ENCODE data around the gene HOXA6. TPM values are rescaled to one million over a fixed set of nuclear protein-coding genes. Genes with fewer than 3 reads are reported as not detected.

HOXA6 gene
- total RNA-seq, 1 experiment from 2014 or later: 12.4 TPM

DNA sequence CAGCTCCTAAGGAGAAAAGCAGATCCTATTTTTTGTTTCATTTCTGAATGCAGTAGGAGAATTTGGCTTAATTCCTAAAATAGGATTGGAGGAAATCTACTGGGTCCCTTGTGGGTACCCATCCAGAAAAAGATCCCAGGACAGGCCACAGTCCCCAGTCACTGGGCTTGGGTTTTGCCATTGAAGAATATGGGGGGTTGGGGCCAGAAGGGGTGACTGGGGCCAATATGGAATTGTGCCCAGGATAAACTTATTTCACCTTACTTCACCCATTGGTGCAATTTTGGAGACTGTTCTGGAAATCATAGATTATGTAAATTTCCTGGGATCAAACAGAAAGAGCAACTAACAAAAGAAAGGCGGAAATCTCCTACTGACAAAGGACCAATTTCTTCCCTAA lies 9.1 kb downstream of the HOXA6 start:
- no TSS peak for BruUV-seq (replicated peaks)
- no peaks in the 10 kb centered on the region for H3K27me3 Mint-ChIP-seq (ENCODE audit: unreplicated experiment)
- intact Hi-C loops (cut with micrococcal nuclease; ENCODE audit: unreplicated experiment): no loop called here
- H3K36me3 Mint-ChIP-seq (ENCODE audit: insufficient read depth, unreplicated experiment): peaks cover 4% of the 10 kb centered on the region
- TF ChIP-seq, protein P1, sequence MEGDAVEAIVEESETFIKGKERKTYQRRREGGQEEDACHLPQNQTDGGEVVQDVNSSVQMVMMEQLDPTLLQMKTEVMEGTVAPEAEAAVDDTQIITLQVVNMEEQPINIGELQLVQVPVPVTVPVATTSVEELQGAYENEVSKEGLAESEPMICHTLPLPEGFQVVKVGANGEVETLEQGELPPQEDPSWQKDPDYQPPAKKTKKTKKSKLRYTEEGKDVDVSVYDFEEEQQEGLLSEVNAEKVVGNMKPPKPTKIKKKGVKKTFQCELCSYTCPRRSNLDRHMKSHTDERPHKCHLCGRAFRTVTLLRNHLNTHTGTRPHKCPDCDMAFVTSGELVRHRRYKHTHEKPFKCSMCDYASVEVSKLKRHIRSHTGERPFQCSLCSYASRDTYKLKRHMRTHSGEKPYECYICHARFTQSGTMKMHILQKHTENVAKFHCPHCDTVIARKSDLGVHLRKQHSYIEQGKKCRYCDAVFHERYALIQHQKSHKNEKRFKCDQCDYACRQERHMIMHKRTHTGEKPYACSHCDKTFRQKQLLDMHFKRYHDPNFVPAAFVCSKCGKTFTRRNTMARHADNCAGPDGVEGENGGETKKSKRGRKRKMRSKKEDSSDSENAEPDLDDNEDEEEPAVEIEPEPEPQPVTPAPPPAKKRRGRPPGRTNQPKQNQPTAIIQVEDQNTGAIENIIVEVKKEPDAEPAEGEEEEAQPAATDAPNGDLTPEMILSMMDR (IDR thresholded peaks at IDR 0.05; ENCODE audit: unreplicated experiment): no peak
- no peak for DNase-seq
- no peak overlapping the region for H3K27ac Mint-ChIP-seq (ENCODE audit: unreplicated experiment)
- peaks cover 41% of the 10 kb centered on the region for H3K4me1 Mint-ChIP-seq (ENCODE audit: low read depth, unreplicated experiment)
- no peaks in the 10 kb centered on the region for H3K9me3 Mint-ChIP-seq (ENCODE audit: low read depth, unreplicated experiment)
- no peak overlapping the region for H3K4me3 Mint-ChIP-seq (ENCODE audit: low read depth, unreplicated experiment)
- CTCF ChIA-PET: no interaction called here

DNA sequence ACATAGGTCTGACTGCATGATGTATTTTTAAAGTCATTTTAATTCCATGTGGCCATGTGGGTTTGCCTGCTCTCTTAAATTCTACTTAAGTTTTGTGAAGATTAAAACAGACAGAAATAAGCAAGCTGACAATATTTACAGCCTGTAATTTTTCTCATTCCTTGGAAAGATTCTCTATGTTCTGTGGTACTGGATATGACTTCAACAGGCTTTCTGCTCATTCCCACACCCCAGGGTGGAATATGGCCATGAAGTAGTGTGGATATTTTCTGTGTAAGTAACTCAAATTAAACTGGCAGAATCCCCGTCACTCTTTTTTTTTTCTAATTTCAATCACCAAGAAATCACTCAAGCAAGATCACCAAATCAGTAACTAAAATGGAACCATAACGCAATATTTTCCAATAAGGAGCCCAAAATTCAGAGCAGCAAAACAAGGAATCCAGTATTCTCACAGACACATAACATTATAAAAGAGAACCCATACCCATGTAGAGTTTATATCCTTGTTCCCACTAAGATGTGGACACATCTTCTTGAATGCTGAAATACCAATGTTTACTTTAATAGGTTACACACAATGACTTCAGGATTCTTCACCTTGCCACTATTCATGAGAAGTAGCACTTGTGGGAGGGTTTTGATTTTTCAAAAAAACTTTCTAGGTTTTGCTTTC lies 9.8 kb downstream of the HOXA6 start:
- Mint-ChIP-seq H3K9me3 (ENCODE audit: low read depth, unreplicated experiment) (no peaks in the 10 kb centered on the region), H3K4me1 (ENCODE audit: low read depth, unreplicated experiment) (peaks cover 48% of the 10 kb centered on the region), H3K27ac (ENCODE audit: unreplicated experiment) (no peak overlapping the region), H3K4me3 (ENCODE audit: low read depth, unreplicated experiment) (no peak overlapping the region), H3K27me3 (ENCODE audit: unreplicated experiment) (no peaks in the 10 kb centered on the region), H3K36me3 (ENCODE audit: insufficient read depth, unreplicated experiment) (peaks cover 4% of the 10 kb centered on the region)
- BruUV-seq (replicated peaks): no TSS peak
- TF ChIP-seq, protein P1 (IDR thresholded peaks at IDR 0.05; ENCODE audit: unreplicated experiment): no peak
- intact Hi-C loops (cut with micrococcal nuclease; ENCODE audit: unreplicated experiment): no loop called here
- CTCF ChIA-PET: no interaction called here
- no peak for DNase-seq

DNA sequence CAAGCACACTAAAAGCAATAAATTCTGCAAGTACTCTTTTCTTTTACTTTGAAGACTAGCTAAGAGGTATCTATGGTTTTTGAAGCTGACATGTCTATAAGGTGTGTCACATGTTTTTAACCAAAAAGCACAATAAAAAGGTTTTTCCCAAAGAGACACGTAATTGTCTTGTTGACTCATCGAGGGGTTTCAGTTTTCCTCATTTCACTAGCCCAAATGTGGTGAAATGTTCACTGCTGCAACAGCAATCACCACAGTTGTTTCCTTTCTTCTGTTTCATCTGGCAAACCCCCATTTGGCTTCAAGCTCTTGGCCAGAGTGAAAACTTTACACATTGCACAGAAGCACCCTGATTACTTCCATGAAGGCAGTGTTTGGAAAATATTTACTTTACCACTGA lies 13.2 kb downstream of the HOXA6 start:
- BruUV-seq (replicated peaks): no TSS peak
- CTCF ChIA-PET: interaction anchor here (0.9 to 1.7 kb wide), 4 partner anchors 16 to 274 kb away, joined by 3 to 9 read pairs (median 4); no protein-coding TSS in a partner anchor
- Mint-ChIP-seq H3K4me3 (ENCODE audit: low read depth, unreplicated experiment) (peak overlapping the region; percentile 39), H3K27me3 (ENCODE audit: unreplicated experiment) (no peaks in the 10 kb centered on the region), H3K4me1 (ENCODE audit: low read depth, unreplicated experiment) (peaks cover 48% of the 10 kb centered on the region), H3K27ac (ENCODE audit: unreplicated experiment) (peak overlapping the region; percentile 77), H3K9me3 (ENCODE audit: low read depth, unreplicated experiment) (no peaks in the 10 kb centered on the region), H3K36me3 (ENCODE audit: insufficient read depth, unreplicated experiment) (peaks cover 4% of the 10 kb centered on the region)
- intact Hi-C loops (cut with micrococcal nuclease; ENCODE audit: unreplicated experiment): no loop called here
- no peak for DNase-seq
- TF ChIP-seq, protein P1 (IDR thresholded peaks at IDR 0.05; ENCODE audit: unreplicated experiment): no peak

DNA sequence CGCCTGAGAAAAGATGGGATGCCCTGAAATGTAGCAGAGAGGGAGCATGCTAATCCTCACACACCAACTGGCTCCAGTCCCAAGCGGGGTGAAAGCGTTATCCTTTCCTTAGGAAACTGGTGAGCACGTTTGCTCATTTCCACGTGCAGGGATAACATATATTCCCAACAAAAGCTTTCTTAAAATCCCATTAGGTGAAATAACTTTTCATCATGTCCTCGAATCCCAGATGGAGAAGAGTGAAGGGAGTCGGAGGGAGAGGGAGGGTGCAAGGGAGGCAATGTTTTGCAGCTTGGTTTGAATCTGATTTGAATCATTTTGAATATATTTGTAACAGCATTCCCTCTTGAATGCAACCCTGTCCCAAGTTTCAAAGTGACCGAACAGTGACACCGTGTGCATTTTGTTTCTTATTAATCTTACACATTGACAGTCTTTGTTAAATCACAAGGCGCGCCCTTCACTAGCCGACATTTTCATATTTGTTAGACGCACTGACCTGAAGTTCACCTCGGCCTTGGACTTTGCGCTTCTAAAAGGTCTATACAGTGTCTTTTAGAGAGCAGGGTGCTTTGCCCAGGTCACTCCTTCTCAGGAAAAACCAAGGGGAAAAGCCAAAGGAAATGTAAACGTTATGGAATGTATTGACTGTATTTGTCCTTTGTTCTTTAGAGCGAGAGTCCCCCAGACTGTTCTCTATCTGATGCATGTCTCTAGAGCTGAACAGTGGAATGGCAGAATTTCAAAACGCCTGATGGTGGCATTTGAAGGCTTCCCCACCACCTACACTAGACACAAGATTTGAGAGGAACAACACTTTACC lies 14.0 kb downstream of the HOXA6 start:
- Mint-ChIP-seq H3K4me1 (ENCODE audit: low read depth, unreplicated experiment) (peaks cover 48% of the 10 kb centered on the region), H3K27me3 (ENCODE audit: unreplicated experiment) (no peaks in the 10 kb centered on the region)

More for the DNA sequence above, 14.0 kb downstream of the HOXA6 start:
- H3K27ac Mint-ChIP-seq (ENCODE audit: unreplicated experiment): peak overlapping the region; percentile 77
- intact Hi-C loops (cut with micrococcal nuclease; ENCODE audit: unreplicated experiment): no loop called here
- BruUV-seq (replicated peaks): no TSS peak
- CTCF ChIA-PET: interaction anchor here (0.6 to 1.7 kb wide), 5 partner anchors 13 to 273 kb away, joined by 3 to 9 read pairs (median 5); no protein-coding TSS in a partner anchor
- DNase-seq: peak; percentile 46
- peak overlapping the region; percentile 39 for H3K4me3 Mint-ChIP-seq (ENCODE audit: low read depth, unreplicated experiment)
- TF ChIP-seq, protein P1 (IDR thresholded peaks at IDR 0.05; ENCODE audit: unreplicated experiment): peak; percentile 15
- H3K36me3 Mint-ChIP-seq (ENCODE audit: insufficient read depth, unreplicated experiment): peaks cover 4% of the 10 kb centered on the region
- no peaks in the 10 kb centered on the region for H3K9me3 Mint-ChIP-seq (ENCODE audit: low read depth, unreplicated experiment)
